GM21526 (cell line): ENCODE data around the gene C21orf91.

ENCODE experiments used
- ATAC-seq: cut with Tn5 transposase; IDR thresholded peaks from one replicate; pipeline ENCODE4 v1.9.1; 2021; ENCODE audit warnings: moderate library complexity; ENCODE audit not compliant: unreplicated experiment, low FRiP score

Gene C21orf91

DNA sequence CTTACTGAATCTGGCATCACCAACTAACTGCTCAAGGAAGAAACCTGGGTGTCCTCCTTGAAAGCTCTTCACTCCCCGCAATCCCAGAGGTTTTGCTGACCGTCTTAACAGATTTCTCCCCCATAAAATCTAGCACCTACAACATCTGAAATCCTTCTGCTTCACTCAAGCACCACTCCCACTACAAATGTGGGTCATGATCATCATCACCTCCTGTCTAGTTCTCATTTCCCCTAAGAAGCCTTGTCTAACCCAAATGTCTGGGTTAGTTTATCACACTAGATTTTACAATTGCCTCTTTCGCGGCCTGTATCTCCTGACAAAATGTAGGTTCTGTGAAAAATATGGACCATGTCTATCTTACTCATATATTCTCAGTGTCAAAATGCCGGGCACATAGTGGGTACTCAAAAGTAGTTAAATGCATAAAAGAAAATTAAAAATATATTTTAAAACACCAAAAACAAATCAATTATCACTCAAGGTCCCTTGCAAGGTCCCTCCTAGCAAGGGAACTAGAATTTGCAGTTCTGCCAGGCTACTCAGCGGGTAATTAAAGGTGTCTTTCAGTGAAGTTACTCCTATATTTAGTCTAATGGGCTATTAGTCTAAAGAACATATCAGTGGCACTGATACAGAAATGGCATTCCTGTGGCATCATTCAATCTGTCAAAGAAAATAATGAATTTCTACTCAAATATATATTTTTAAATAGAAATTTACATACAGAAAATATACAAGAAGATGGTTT is 19.6 kb downstream of the C21orf91 start:
- no peak for ATAC-seq

DNA sequence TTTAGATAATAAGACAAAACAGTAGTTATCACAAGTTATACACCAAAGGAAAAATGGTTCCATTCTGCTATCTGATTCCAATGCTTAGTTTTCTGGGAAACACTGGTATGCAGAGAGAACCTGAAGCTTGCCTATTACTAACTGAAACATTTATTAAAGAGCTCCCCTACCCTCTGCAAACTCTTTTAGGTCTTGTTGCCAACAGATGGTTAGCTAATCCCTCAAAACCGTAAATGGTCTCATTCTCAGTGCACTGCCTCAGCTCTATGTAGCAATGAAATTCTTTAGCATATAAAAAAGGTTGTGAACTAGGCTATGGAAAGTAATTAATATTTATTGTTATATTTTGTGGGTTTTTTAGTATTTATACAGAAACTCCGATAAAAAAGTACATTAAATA is 20.4 kb downstream of the C21orf91 start:
- no peak for ATAC-seq

DNA sequence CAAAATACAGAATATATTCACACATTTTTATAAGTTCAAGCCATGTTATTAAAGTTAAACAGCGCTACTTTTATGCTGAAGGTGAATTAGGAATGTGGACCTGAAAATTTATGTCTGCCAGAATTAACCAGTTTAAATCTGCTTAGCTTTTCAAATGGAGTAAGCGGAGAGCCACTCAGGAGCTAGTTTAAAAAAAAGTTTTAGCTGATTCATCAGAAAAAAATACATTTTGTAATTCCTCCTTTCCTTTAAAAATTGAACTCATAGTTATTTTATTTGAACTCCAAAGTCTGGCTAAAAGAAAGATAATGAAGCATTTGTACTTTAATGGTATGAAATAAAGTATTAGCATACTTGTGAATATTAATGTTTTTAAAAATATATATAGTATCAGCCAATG is 21.2 kb downstream of the C21orf91 start:
- ATAC-seq, result no peak

DNA sequence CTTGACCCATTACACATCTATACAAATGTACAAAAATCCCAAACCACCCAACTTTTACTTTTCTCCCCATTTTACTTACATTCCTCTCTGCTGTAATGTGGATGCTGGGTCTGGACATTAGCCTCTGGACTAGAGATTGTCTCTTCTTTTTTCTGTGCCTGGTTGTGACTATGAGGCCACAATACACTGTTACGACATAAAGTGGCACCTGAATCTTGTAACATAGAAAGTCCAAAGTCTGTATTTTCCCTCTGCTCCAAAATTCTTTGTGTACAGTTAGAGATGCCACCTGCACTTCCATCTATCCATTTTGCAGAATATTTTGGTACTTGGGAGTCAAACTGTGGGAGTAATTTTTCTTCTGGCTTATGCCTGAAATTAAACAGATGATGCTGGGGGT is 22.7 kb downstream of the C21orf91 start:
- no peak for ATAC-seq

DNA sequence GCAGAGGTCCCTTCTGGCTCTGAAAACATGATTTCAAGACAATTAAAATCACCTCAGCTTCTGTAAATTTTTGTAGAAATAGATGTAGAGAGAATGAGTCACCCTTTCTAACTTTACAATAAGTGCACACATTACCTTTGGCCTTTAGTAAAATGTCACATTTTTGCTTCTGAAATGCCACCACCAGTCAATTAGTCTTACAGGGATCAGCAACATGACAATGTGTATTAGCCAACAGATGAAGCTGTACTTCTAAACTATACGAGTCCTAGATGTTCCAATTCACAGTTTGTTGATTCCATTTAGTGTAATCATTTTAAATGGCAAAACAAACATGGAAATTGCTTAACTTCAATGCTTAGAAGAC is 23.1 kb downstream of the C21orf91 start:
- no peak for ATAC-seq

DNA sequence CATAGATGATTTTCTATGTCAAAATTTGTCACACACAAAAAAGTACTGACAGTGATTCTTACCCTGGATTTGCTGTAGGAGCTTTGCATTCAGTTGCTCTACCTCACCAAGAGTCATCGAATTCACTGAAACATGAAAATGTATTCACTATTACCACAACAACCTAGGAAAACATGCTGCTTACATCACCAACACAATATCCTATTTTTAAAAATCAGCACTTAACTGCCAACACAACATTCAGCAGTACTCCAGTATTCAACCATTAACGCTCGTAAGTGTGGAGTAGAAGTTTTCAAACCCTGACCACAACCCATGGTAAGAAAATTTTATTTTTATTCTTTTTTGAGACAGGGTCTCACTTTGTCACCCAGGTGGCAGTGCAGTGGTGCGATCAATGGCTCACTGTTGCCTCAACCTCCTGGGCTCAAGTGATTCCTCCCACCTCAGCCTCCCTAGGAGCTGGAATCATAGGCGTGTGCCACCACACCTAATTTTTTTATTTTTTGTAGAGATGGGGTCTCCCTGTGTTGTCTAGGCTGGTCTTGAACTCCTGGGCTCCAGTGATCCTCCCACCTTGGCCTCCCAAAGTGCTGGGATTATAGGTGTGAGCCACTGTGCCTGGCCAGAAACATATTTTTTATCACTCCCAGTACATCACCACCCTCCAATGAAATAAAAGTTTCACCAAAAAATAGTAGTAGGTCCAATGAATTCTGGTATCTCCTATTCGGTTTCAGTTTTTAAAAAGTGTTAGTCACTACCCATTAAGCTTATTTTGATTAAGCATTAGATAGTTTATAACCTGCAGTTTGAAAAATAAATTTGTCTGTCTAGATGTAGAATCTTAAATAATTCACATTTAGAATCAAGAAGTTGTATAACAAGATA is 23.8 kb downstream of the C21orf91 start:
- no peak for ATAC-seq

DNA sequence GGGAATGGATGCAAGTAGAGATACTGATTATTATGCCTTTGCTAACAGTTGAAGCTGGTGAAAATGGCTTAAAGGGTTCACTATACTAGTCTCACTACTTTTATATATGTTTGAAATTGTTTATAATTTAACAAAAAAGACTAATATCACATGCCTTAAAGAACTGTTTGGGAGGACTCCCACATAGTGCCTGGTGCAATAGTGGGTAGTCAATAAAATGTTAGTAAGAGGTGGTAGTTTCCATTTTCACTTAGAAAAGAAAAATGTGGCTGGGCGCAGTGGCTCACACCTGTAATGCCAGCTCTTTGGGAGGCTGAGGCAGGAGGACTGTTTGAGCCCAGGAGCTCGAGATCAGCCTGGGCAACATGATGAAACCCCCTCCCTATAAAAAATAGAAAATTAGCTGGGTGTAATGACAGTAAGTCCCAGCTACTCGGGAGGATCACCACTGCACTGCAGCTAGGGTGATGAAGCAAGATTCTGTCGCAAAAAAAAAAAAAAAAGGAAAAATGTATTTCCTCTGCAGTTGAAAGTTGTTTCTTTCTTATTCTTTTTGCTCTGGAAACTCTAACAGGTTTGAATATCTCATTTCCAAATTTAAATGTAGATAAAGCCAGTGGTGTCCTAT is 24.5 kb downstream of the C21orf91 start:
- no peak for ATAC-seq

DNA sequence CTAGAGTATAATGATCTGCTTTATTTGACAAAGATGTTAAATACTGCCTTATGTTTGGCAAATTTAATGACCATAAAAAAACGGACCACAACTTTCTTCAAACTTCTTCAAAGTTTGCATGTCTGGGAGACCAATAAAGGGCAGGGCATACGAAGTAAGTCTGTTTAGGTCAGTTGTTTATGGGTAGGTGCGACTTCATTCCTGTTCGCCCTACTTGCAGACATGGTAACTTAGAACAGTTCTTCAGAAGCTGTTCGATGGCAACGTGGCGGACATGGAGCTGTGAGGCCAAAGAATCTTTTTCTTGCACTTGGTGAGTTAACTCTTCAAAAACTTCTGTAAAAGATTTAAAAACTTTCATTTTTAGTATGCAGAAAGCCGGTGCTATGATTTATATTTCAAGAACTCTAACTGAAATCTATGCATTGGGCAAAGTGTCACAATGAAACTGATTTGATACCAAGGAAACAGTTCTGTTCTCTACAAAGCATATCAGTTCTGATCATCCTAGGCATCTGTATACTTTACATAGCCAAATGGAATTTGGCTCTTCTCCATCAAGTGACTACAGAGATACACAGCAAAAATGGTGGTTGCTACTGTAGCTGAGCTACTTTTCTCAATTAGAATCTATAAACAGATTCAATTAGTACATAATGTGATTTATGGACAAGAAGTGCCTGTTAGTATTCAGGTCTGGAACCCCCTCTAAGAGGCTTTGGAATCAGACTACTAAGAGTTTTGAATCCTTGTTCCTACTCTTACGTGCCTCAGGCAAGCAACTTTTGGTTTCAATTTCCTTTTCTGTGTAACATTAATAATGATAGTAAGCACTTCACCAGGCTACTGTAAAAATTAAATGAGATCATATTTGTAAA is 25.7 kb downstream of the C21orf91 start:
- peak; percentile 57 for ATAC-seq

DNA sequence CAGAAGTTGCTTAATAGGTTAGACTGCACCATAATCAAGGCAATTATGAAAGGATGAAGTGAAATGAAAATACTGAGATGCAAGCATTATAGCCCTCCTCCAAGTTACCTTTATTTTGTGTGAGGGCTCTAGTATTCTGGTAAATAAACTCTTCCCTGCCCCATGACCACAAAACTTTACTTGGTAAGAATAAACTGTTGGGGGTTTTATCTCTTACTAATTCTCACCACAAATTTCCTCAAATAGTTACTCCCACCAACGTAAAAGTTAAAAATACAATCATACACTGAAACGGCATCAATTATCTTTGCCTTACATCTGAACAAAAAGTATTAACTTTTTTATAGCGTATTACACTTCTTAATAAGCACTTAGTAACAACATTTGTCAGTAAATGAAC is 29.5 kb downstream of the C21orf91 start:
- no peak for ATAC-seq

DNA sequence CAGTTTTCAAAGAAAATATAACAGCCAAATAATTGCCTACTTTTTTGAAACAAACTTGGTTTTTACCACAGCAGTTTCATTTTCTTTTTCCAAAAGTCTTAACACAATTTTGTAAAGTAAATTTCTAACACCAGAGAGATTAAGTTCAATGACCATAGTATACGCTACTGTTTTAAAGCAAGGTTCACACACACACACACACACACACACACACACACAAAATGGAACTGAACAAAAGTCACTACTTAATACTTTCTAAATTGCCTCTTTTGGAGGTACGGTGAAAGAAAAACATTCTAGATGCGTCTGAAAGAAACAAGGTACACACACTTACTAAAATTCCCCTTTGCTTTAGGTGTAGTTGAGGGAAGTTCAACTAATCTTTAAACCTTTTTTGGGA is 30.1 kb downstream of the C21orf91 start:
- ATAC-seq, result no peak

DNA sequence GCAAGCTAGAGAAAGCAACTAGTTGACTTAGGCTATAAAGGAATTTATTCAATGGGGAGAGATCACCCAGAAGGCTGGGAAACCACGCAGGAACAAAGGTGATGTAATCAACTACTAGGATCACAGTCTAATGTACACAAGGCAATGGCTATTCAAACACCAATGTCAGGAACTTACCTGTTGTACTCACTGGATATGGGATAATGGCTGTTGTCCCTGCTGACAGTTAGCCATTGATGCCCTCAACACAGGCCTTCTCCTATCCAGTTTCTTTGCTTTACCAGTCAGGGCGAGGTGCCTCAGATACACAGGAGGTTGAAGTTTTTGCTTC is 32.3 kb downstream of the C21orf91 start:
- ATAC-seq, result no peak

DNA sequence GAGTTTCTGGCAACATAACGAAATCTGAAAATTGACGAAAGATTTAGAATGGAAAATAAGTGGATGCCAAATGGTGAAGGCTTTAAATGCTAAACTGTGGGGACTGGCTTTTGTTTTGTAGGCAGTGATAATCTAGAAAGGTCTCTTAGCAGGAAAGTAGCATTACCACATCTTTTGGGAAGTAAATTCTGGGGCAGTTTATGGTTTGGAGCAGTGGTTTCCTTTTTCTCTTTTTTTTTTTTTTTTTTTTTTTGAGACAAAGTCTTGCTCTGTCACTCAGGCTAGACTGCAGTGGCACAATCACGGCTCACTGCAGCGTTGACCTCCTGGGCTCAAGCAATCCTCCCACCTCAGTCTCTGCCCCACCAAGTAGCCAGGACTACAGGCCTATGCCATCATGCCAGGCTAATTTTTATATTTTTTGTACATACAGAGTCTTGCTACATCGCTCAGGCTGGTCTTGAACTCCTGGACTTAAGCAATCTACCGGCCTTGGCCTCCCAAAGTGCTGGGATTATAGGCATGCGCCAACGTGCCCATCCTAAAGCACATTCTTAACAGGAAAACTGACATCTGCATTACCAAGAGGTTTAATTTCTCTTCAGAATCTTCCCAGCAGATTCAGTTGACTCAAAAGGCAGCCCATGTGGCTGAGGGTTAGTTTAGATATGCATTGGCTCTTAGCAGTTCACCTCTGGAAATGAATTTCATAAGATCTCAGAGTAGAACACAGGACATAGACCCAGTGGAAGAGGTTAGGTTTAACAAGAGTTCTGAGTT is 32.9 kb downstream of the C21orf91 start:
- no peak for ATAC-seq

DNA sequence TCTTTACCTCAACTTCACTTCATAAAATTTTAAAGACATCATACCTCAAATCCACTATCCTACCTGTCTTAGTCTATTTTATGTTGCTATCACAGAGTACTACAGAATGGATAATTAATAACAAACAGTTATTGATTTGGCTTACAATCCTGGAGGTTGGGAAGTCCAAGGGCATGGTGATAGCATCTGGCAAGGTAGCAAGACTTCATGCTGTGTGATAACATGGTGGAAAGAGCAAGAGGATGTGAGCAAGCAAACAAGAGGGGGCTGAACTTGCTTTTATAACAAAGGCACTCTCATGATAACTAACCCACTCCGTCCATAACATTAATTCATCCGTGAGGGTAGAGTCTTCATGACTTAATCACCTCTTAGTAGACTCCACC is 33.8 kb downstream of the C21orf91 start:
- ATAC-seq, result no peak

DNA sequence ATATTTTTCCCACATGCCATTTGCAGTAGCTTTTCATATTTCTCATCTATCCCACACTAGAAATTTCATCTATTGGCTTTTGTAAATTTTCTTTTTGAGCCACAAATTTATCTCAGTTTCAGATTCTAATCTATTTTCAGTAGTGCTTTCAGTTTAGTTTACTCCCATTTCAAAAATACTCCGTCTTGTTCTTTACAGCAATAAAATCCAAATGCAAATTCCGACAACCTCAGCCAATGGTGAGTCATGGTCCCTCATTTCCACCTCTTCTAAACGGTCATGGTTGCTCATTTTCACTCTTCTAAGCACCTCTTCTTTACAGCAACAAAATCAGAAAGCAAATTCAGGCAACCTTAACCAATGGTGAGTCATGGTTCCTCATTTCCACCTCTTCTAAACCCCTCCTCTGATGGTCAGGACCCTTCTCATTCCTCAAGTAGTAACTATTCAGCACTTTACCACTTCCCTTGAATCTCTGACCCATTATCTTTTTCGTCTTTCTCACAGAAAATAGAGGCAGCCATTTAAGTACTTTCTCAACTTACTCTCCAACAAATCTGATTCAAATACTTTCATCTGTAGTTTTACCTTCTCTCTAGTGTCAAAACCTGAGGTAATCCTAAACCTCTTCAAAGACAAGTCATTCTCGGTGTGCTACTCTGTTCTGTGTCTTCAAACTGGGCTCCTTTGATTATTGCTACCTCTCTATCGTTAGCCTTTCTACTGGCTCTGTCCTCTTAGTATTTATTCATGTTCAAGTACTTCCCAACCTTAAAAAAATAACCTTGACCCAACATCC is 34.4 kb downstream of the C21orf91 start:
- peak; percentile 49 for ATAC-seq

DNA sequence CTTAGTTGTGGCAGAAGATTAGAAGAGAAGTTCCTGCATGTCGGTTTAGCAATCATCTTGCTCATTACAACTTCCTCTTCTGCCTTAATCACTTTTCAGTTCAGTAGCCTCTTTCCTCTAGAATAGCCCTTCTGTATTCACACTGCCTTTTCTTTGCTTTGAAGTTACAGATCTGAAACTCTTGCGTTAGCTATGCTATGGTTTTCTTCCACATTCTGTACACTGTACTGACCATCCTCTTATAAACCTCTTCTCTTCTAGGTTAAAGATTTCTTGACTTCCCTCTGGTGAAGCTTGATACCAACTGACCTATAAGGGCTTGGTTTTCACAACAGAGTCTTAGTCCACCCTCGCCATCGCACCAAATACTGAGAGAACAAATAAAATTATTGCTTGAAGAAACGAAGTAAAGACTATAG is 35.0 kb downstream of the C21orf91 start:
- ATAC-seq, result peak; percentile 53

DNA sequence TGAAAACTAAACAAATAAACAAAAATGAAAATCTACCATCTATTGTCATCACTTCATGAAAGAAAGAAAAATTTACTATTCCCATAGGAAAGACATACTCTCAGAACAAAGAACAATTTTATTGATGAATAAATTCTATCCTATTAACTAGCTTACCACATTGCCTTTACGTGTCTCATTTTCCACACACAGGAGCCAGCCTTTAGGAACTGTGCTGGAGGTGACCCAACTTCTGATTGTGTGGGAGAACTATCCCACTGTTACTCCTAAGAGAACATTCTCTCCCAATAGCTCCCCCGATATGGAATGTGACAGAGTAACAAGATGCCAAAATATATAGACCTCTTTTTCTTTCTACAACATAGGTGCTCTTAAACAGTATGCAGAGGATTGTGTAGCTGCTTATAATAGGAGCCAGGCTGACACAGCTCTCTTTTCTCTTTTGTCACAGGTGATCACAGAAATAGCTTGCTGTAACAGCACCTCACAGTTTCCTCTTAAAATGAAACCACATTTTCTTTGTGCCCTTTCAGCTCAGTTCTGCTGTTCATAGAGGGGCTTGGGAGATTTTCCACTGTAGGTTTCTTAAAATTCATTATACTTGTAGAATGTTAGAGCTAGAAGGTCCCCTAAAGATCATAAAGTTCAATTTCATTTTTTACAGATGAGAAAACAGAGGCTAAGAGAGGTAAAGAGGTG is 35.5 kb downstream of the C21orf91 start:
- ATAC-seq, result peak; percentile 38

DNA sequence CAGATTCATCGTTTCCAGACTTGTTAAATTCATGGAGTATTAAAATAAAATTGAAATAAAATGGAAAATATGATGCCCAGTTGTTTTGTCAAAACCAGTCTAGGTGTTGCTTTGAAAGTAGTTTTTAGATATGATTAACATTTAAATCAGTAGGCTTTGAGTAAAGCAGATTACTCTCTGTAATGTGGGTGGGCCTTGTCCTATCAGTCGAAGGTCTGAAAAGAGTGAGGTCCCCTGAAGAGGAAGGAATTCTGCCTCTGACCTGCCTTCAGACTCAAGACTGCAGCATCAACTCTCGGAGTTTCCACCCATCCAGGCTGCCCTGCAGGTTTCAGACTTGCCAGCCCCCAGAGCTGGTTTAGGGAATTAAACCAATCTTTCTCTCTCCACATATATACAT is 36.2 kb downstream of the C21orf91 start:
- ATAC-seq, result no peak

DNA sequence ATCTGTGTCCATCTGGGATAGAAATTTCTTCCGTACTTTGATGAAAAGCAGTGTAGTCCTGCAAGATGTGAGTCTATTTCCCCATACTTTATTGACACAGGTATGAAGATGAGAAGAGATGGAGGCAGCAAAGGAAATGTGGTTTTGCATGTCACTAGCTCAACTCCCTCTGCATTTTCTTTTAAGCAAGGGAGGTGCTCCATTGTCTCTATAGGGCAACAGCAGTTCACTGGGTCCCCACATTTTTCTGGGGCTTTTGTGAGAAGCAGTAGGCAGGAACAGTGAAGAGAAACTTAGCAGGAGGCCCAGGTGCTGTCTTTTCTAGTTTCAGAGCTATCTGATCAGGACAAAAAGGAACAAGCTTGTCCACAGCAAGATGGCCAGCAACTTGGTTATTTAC is 37.1 kb downstream of the C21orf91 start:
- no peak for ATAC-seq

DNA sequence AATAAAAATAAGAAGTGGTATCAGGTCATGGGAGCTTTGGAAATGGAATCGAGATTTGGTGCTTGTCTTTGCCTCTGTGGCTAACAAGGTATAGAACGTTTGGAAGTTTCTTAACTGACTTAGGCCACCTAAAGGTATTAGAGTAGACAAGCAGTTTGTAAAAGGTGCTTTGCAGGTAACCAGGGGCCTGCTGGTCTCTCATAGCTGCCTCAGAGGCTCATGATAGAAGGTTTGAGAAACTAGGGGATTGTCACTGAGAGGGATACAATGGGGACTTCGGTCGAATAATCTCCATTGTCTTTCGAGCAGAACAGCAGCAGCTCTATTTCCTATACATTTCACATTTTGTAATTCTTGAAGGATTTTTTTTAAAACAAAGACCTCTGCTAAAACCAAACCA is 37.6 kb downstream of the C21orf91 start:
- ATAC-seq, result no peak
